OCI-LY7 (cell line): ENCODE results near the gene MYO7A. TPM values are rescaled to one million over a fixed set of nuclear protein-coding genes. Genes with fewer than 3 reads are reported as not detected.

Experiments
- BruUV-seq: library from RNA; stranded (reverse); fragments of 400-500 nt; replicated peaks from 2 replicates; lab custom pipeline; 2021; lab: Mats Ljungman, UMichigan
- CTCF ChIA-PET: fragments of 300-600 bp; sonication (Branson Sonifier 250); formaldehyde crosslinking; loops from one replicate; lab custom pipeline; 2022; ENCODE audit warnings: antibody characterized with exemption; ENCODE audit not compliant: unreplicated experiment; lab: Charles Lee
- POLR2A ChIA-PET: fragments of 300-600 bp; sonication (Branson Sonifier 250); formaldehyde crosslinking; loops from one replicate; lab custom pipeline; 2022; ENCODE audit warnings: antibody characterized with exemption; lab: Charles Lee
- DNase-seq: peaks from one replicate; pipeline ENCODE4 v3.0.0-alpha.2; 2015; ENCODE audit warnings: low spot score
- H2AFZ ChIP-seq: fragments of 200-600 bp; sonication (generic), shearing (Covaris generic); 2 replicates; pipeline ENCODE4 v1.6.1; 2014; ENCODE audit warnings: mild to moderate bottlenecking, antibody characterized with exemption, low read length, moderate library complexity
- H3K27ac ChIP-seq: fragments of 200-600 bp; sonication (generic); 2 replicates; pipeline ENCODE4 v1.5.1; 2014; ENCODE audit warnings: mixed run types, low read depth, mild to moderate bottlenecking, moderate library complexity, low read length, inconsistent platforms; ENCODE audit not compliant: poor library complexity, severe bottlenecking
- H3K36me3 ChIP-seq: fragments of 200-600 bp; sonication (generic); 2 replicates; pipeline ENCODE4 v1.6.1; 2014; ENCODE audit warnings: mild to moderate bottlenecking, antibody characterized with exemption, low read length, moderate library complexity, mixed read lengths; ENCODE audit not compliant: insufficient read depth
- H3K4me1 ChIP-seq: fragments of 200-600 bp; sonication (generic); 2 replicates; pipeline ENCODE4 v1.5.1; 2014; ENCODE audit warnings: mild to moderate bottlenecking, low read length; ENCODE audit not compliant: insufficient read depth, poor library complexity, severe bottlenecking
- H3K4me2 ChIP-seq: fragments of 200-600 bp; sonication (generic); 2 replicates; pipeline ENCODE4 v1.6.1; 2014; ENCODE audit warnings: mild to moderate bottlenecking, low read length
- H3K4me3 ChIP-seq: fragments of 200-600 bp; sonication (generic); 2 replicates; pipeline ENCODE4 v1.5.1; 2014; ENCODE audit warnings: mild to moderate bottlenecking, low read depth, low read length; ENCODE audit not compliant: poor library complexity, severe bottlenecking
- H3K79me2 ChIP-seq: fragments of 200-600 bp; sonication (generic); 2 replicates; pipeline ENCODE4 v1.6.1; 2016; ENCODE audit warnings: low read depth, mild to moderate bottlenecking, low read length, moderate library complexity, mixed read lengths; ENCODE audit not compliant: insufficient read depth
- H3K9me2 ChIP-seq: fragments of 200-600 bp; sonication (generic); 2 replicates; pipeline ENCODE4 v1.6.1; 2016; ENCODE audit warnings: mild to moderate bottlenecking, low read length, mixed read lengths; ENCODE audit not compliant: insufficient read depth
- H3K9me3 ChIP-seq: fragments of 200-600 bp; sonication (generic); 2 replicates; pipeline ENCODE4 v1.6.1; 2014; ENCODE audit warnings: mild to moderate bottlenecking, mixed run types, low read length, mixed read lengths
- H4K20me1 ChIP-seq: fragments of 200-600 bp; sonication (generic); 2 replicates; pipeline ENCODE4 v1.6.1; 2014; ENCODE audit warnings: mild to moderate bottlenecking, antibody characterized with exemption, low read length, moderate library complexity, mixed read lengths; ENCODE audit not compliant: insufficient read depth
- CTCF ChIP-seq: fragments of 200-600 bp; sonication (generic); conservative IDR thresholded peaks from 2 replicates; pipeline ENCODE4 v1.5.1; 2014; ENCODE audit warnings: mild to moderate bottlenecking, antibody characterized with exemption, low read length, moderate library complexity, mixed read lengths
- EZH2phosphoT487 ChIP-seq: fragments of 200-600 bp; sonication (generic); IDR thresholded peaks from 2 replicates; pipeline ENCODE4 v1.6.1; 2018; ENCODE audit warnings: low read depth, borderline replicate concordance, mild to moderate bottlenecking, mixed run types, antibody characterized with exemption, low read length, moderate library complexity, mixed read lengths
- intact Hi-C: fragments of 100-400 bp; cut with micrococcal nuclease; formaldehyde crosslinking; loops from one replicate; pipeline ENCODE4 v1.10.0; 2022; ENCODE audit not compliant: unreplicated experiment
- total RNA-seq, 2 experiments: library from RNA; depleted of rRNA in 1 of 2; stranded (reverse); fragments of >200 nt in 1 of 2; shearing (Covaris generic) in 1 of 2; gene quantifications; 2 replicates each; pipeline ENCODE4 v1.2.3, GENCODE V29; 2014 to 2022

The MYO7A gene
- total RNA-seq, 2 experiments from 2014 or later = not detected

- no peak for TF ChIP-seq CTCF
- TF ChIP-seq EZH2phosphoT487 = no peak
- Histone ChIP-seq H3K4me2 (no peak overlapping the region), H3K36me3 (no peaks in the 10 kb centered on the region), H4K20me1 (no peaks in the 10 kb centered on the region), H3K9me2 (no peaks in the 10 kb centered on the region), H3K79me2 (no peaks in the 10 kb centered on the region), H3K9me3 (no peaks in the 10 kb centered on the region), H2AFZ (no peak overlapping the region), H3K4me3 (no peak overlapping the region), H3K4me1 (no peaks in the 10 kb centered on the region), H3K27ac (no peak overlapping the region)
- ChIA-PET POLR2A (no interaction called here), CTCF (no interaction called here)
- intact Hi-C loops = no loop called here
- no TSS peak for BruUV-seq
- no peak for DNase-seq
Observed at GRCh38 chr11:77155082-77155475, 27.0 kb downstream of the MYO7A start.

GRCh38 chr11:77155556-77156130 is 27.6 kb downstream of the MYO7A start:
- no peak overlapping the region for H3K4me3 ChIP-seq
- ChIA-PET CTCF (no interaction called here), POLR2A (no interaction called here)
- BruUV-seq = no TSS peak
- H3K4me1 ChIP-seq = no peaks in the 10 kb centered on the region
- H3K27ac ChIP-seq = no peak overlapping the region
- H3K36me3 ChIP-seq = no peaks in the 10 kb centered on the region
- intact Hi-C loops = no loop called here
- TF ChIP-seq EZH2phosphoT487 (no peak), CTCF (no peak)
- H3K4me2 ChIP-seq = no peak overlapping the region
- H3K79me2 ChIP-seq = no peaks in the 10 kb centered on the region
- no peak overlapping the region for H2AFZ ChIP-seq
- no peaks in the 10 kb centered on the region for H3K9me3 ChIP-seq
- H4K20me1 ChIP-seq = no peaks in the 10 kb centered on the region
- H3K9me2 ChIP-seq = no peaks in the 10 kb centered on the region
- no peak for DNase-seq

- Histone ChIP-seq H2AFZ (no peak overlapping the region), H3K9me2 (no peaks in the 10 kb centered on the region), H3K4me2 (no peak overlapping the region), H3K4me3 (no peak overlapping the region), H3K36me3 (no peaks in the 10 kb centered on the region), H3K79me2 (no peaks in the 10 kb centered on the region), H3K27ac (no peak overlapping the region), H3K9me3 (no peaks in the 10 kb centered on the region), H3K4me1 (no peaks in the 10 kb centered on the region), H4K20me1 (no peaks in the 10 kb centered on the region)
- BruUV-seq = no TSS peak
- TF ChIP-seq EZH2phosphoT487 = no peak
- TF ChIP-seq CTCF = no peak
- no peak for DNase-seq
- CTCF ChIA-PET = no interaction called here
- intact Hi-C loops = no loop called here
- POLR2A ChIA-PET = no interaction called here
Observed at GRCh38 chr11:77156396-77157195, 28.6 kb downstream of the MYO7A start.
